Measurements from ENCODE around the gene DCC.

GRCh38 chr18:52822160-52822559 is 482.2 kb downstream of the DCC start:
- TF ChIP-seq CTCF (IDR thresholded peaks at IDR 0.05; ENCODE audit: low read depth, low read length, poor library complexity, severe bottlenecking), result no peak
- no peak for TF ChIP-seq EZH2phosphoT487 (IDR thresholded peaks at IDR 0.05; ENCODE audit: borderline replicate concordance, low read length)
